Esophagus muscularis mucosa (tissue), 4 donors: ENCODE data around the gene ADD2.

Source experiments
- EP300 ChIP-seq: sonication (generic); formaldehyde crosslinking; IDR thresholded peaks from one replicate; pipeline ENCODE4 v1.6.1; 2017; ENCODE audit warnings: antibody characterized with exemption
- POLR2A ChIP-seq: fragments of 450-650 bp; IDR thresholded peaks from one replicate; pipeline ENCODE4 v1.6.1; 2017; ENCODE audit warnings: antibody characterized with exemption, moderate library complexity, mild to moderate bottlenecking, low read depth
- POLR2AphosphoS5 ChIP-seq, 2 donors: sonication (generic); formaldehyde crosslinking; IDR thresholded peaks; one replicate each; pipeline ENCODE4 v1.6.1; 2017; ENCODE audit warnings: antibody characterized with exemption in 2 of 2
- TF ChIP-seq, protein P1 (sequence below), 3 experiments: fragments of 200-600 bp in 2 of 3; fragments of 450-650 bp in 1 of 3; sonication (generic) in 2 of 3; IDR thresholded peaks; one replicate each; pipeline ENCODE4 v1.5.1; 2017 to 2019; ENCODE audit warnings: antibody characterized with exemption in 3 of 3, mild to moderate bottlenecking in 2 of 3, moderate library complexity in 1 of 3

DNA sequence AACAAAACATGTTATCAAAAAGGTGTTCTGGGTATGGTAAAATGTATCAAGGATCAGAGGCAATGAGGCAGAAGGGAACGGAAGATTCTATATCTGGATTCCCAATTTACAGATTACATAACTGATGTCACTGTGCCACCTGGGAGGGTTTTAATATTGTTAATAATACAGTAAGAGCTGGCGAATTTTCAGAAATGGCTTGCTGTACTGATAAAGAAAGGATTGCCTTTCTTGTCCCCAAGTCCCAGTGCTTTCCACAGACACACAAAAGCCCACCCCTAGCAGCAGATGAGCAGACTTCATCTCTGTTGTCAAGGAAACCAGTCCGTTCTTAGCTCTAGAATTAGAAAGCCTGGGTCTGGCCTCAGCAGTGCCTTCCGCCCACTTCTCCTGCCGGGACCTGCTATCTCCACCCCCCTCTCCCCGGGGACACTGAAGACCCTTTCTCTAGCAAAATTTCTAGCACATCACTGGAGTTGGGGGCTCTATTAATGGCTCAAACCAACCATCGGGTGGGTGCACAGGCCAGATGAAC lies 34.3 kb downstream of the ADD2 start:
- no peak for TF ChIP-seq POLR2A
- TF ChIP-seq, protein P1, sequence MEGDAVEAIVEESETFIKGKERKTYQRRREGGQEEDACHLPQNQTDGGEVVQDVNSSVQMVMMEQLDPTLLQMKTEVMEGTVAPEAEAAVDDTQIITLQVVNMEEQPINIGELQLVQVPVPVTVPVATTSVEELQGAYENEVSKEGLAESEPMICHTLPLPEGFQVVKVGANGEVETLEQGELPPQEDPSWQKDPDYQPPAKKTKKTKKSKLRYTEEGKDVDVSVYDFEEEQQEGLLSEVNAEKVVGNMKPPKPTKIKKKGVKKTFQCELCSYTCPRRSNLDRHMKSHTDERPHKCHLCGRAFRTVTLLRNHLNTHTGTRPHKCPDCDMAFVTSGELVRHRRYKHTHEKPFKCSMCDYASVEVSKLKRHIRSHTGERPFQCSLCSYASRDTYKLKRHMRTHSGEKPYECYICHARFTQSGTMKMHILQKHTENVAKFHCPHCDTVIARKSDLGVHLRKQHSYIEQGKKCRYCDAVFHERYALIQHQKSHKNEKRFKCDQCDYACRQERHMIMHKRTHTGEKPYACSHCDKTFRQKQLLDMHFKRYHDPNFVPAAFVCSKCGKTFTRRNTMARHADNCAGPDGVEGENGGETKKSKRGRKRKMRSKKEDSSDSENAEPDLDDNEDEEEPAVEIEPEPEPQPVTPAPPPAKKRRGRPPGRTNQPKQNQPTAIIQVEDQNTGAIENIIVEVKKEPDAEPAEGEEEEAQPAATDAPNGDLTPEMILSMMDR (IDR thresholded peaks at IDR 0.05), result no peak
- TF ChIP-seq POLR2AphosphoS5 (IDR thresholded peaks at IDR 0.05), result no peak
- no peak for TF ChIP-seq EP300
